H1 (cell line): Measurements from ENCODE around the gene FAM83F. TPM values are rescaled to one million over a fixed set of nuclear protein-coding genes. Genes with fewer than 3 reads are reported as not detected.

Experiments
- CTCF ChIA-PET: fragments of 300-600 bp; sonication (Branson Sonifier 250); formaldehyde crosslinking; loops from one replicate; lab custom pipeline; 2021; ENCODE audit not compliant: partially characterized antibody; lab: Charles Lee
- POLR2A ChIA-PET: fragments of 300-600 bp; sonication (Branson Sonifier 250); formaldehyde crosslinking; loops from one replicate; lab custom pipeline; 2021; ENCODE audit warnings: inconsistent platforms; ENCODE audit not compliant: partially characterized antibody; lab: Charles Lee
- DNase-seq, 2 experiments: peaks; one replicate each; pipeline versions ENCODE4 v3.0.0 to v3.0.0-alpha.2; 2010 to 2022; ENCODE audit warnings: low spot score in 2 of 2, low read depth in 1 of 2, mixed read lengths in 1 of 2
- FAIRE-seq: peaks from 2 replicates; lab custom pipeline; 2011; peaks lifted over from hg19 to GRCh38; lab: Jason Lieb, UNC
- H2AFZ ChIP-seq: 2 replicates; pipeline ENCODE4 v1.8.1; 2012; ENCODE audit warnings: low read length, inconsistent platforms
- H2AK5ac ChIP-seq: 2 replicates; pipeline ENCODE4 v1.6.1; 2013; ENCODE audit warnings: low read depth, low read length
- H2BK120ac ChIP-seq: replicated peaks from 2 replicates; pipeline ENCODE3; 2013; ENCODE audit warnings: low read depth, low read length, inconsistent platforms
- H2BK12ac ChIP-seq: 2 replicates; pipeline ENCODE4 v1.6.1; 2013; ENCODE audit warnings: low read depth, low read length
- H2BK15ac ChIP-seq: 2 replicates; pipeline ENCODE4 v1.6.1; 2013; ENCODE audit warnings: low read length
- H2BK20ac ChIP-seq: 2 replicates; pipeline ENCODE4 v1.6.1; 2013; ENCODE audit warnings: low read length
- H2BK5ac ChIP-seq: 2 replicates; pipeline ENCODE4 v1.6.1; 2013; ENCODE audit warnings: low read depth, low read length
- H3K14ac ChIP-seq: 2 replicates; pipeline ENCODE4 v1.6.1; 2013; ENCODE audit warnings: inconsistent platforms; ENCODE audit not compliant: insufficient read length
- H3K18ac ChIP-seq: 2 replicates; pipeline ENCODE4 v1.6.1; 2013; ENCODE audit warnings: low read length; ENCODE audit errors: extremely low read depth
- H3K23ac ChIP-seq: 2 replicates; pipeline ENCODE4 v1.6.1; 2013; ENCODE audit warnings: inconsistent platforms; ENCODE audit not compliant: insufficient read length
- H3K23me2 ChIP-seq: 2 replicates; pipeline ENCODE4 v1.6.1; 2013; ENCODE audit warnings: low read depth, low read length
- H3K27ac ChIP-seq: 2 replicates; pipeline ENCODE4 v1.6.1; 2011; ENCODE audit warnings: low read depth, low read length, inconsistent platforms
- H3K27me3 ChIP-seq, 4 experiments: replicated peaks in 1 of 4; 1 replicate in 1 of 4; 2 replicates in 3 of 4; pipeline versions ENCODE4 v1.6.1 to v1.8.1; 2011 to 2013; ENCODE audit warnings: low read length in 3 of 4, mild to moderate bottlenecking in 3 of 4, inconsistent platforms in 2 of 4, mixed read lengths in 2 of 4, moderate library complexity in 1 of 4; ENCODE audit not compliant: control insufficient read depth in 3 of 4, insufficient read depth in 3 of 4; ENCODE audit errors: extremely low read depth in 1 of 4
- H3K36me3 ChIP-seq, 4 experiments: 2 replicates each; pipeline versions ENCODE4 v1.6.1 to v1.8.1; 2011 to 2013; ENCODE audit warnings: mild to moderate bottlenecking in 4 of 4, low read length in 3 of 4, moderate library complexity in 2 of 4, control low read depth in 1 of 4, inconsistent platforms in 1 of 4; ENCODE audit not compliant: insufficient read depth in 4 of 4, control insufficient read depth in 2 of 4
- H3K4ac ChIP-seq: replicated peaks from 2 replicates; pipeline ENCODE3; 2013; ENCODE audit warnings: low read length, low read depth, mixed read lengths, inconsistent platforms; ENCODE audit not compliant: insufficient read length
- H3K4me1 ChIP-seq, 4 experiments: replicated peaks in 1 of 4; 1 replicate in 1 of 4; 2 replicates in 3 of 4; pipeline versions ENCODE4 v1.6.1 to v1.8.1; 2011 to 2013; ENCODE audit warnings: low read length in 3 of 4, inconsistent platforms in 2 of 4, mixed read lengths in 1 of 4; ENCODE audit not compliant: insufficient read depth in 4 of 4, control insufficient read depth in 3 of 4
- H3K4me2 ChIP-seq, 2 experiments: 2 replicates each; pipeline versions ENCODE4 v1.6.1 to v1.8.1; 2011 to 2013; ENCODE audit warnings: low read depth in 2 of 2, low read length in 2 of 2, control low read depth in 1 of 2, inconsistent platforms in 1 of 2, mild to moderate bottlenecking in 1 of 2; ENCODE audit not compliant: insufficient read depth in 1 of 2
- H3K4me3 ChIP-seq, 4 experiments: fragments of 200-600, 300-600 bp in 1 of 4; sonication (generic), shearing (Covaris generic), sonication (Bioruptor Twin) in 1 of 4; 2 replicates each; pipeline versions ENCODE4 v1.5.1 to v1.8.1; 2011 to 2016; ENCODE audit warnings: low read length in 4 of 4, low read depth in 3 of 4, control low read depth in 2 of 4, inconsistent platforms in 2 of 4, mild to moderate bottlenecking in 2 of 4, mixed read lengths in 1 of 4, moderate library complexity in 1 of 4; ENCODE audit not compliant: insufficient read depth in 2 of 4; ENCODE audit errors: extremely low read depth in 1 of 4
- H3K56ac ChIP-seq: replicated peaks from 2 replicates; pipeline ENCODE3; 2013; ENCODE audit warnings: low read depth, mild to moderate bottlenecking, mixed read lengths, low read length, inconsistent platforms; ENCODE audit not compliant: insufficient read length
- H3K79me1 ChIP-seq: 2 replicates; pipeline ENCODE4 v1.6.1; 2013; ENCODE audit warnings: low read depth, low read length, control low read depth
- H3K79me2 ChIP-seq, 2 experiments: 2 replicates each; pipeline versions ENCODE4 v1.6.1 to v1.8.1; 2012 to 2013; ENCODE audit warnings: low read length in 2 of 2, mild to moderate bottlenecking in 2 of 2, inconsistent platforms in 1 of 2; ENCODE audit not compliant: insufficient read depth in 2 of 2, control insufficient read depth in 1 of 2
- H3K9ac ChIP-seq, 4 experiments: replicated peaks in 1 of 4; 1 replicate in 1 of 4; 2 replicates in 3 of 4; pipeline versions ENCODE4 v1.6.1 to v1.8.1; 2011 to 2013; ENCODE audit warnings: low read depth in 3 of 4, low read length in 3 of 4, control low read depth in 2 of 4, mild to moderate bottlenecking in 2 of 4, moderate library complexity in 2 of 4, inconsistent platforms in 1 of 4; ENCODE audit errors: extremely low read depth in 1 of 4
- H3K9me3 ChIP-seq, 2 experiments: 2 replicates each; pipeline versions ENCODE4 v1.6.1 to v1.8.1; 2012 to 2013; ENCODE audit warnings: mild to moderate bottlenecking in 2 of 2, moderate library complexity in 2 of 2, control low read depth in 1 of 2, inconsistent platforms in 1 of 2, low read depth in 1 of 2, low read length in 1 of 2, mixed read lengths in 1 of 2; ENCODE audit not compliant: insufficient read depth in 2 of 2
- H4K20me1 ChIP-seq, 2 experiments: replicated peaks in 1 of 2; 2 replicates each; pipeline versions ENCODE3 to v1.8.1; 2011 to 2013; ENCODE audit warnings: inconsistent platforms in 2 of 2, low read length in 2 of 2, mild to moderate bottlenecking in 1 of 2; ENCODE audit not compliant: insufficient read depth in 2 of 2, control insufficient read depth in 1 of 2
- H4K5ac ChIP-seq: 2 replicates; pipeline ENCODE4 v1.6.1; 2013; ENCODE audit warnings: low read length, low read depth, mixed read lengths, inconsistent platforms; ENCODE audit not compliant: insufficient read length
- H4K8ac ChIP-seq: 2 replicates; pipeline ENCODE4 v1.8.0; 2013; ENCODE audit warnings: mild to moderate bottlenecking, moderate library complexity, low read length, inconsistent platforms; ENCODE audit not compliant: insufficient read depth; ENCODE audit errors: extremely low read depth
- H4K91ac ChIP-seq: replicated peaks from 2 replicates; pipeline ENCODE3; 2013; ENCODE audit warnings: low read length, mixed read lengths, inconsistent platforms; ENCODE audit not compliant: insufficient read length
- SIN3A ChIP-seq, 2 experiments: IDR thresholded peaks in 1 of 2; conservative IDR thresholded peaks in 1 of 2; 2 replicates each; pipeline ENCODE4 v1.6.1; 2011 to 2012; ENCODE audit warnings: low read length in 2 of 2, improper control_type of control experiment in 1 of 2, low read depth in 1 of 2, mild to moderate bottlenecking in 1 of 2
- SIRT6 ChIP-seq: IDR thresholded peaks from one replicate; pipeline ENCODE4 v1.7.1; 2012; ENCODE audit warnings: low read length, inconsistent platforms
- SP2 ChIP-seq: IDR thresholded peaks from 2 replicates; pipeline ENCODE4 v1.6.1; 2012; ENCODE audit warnings: mild to moderate bottlenecking, low read length, inconsistent platforms
- WGBS, 2 experiments: shearing (Covaris generic) in 1 of 2; methylation state at CpG; one replicate each; pipeline versions ENCODE4 v1.1.6 to v1.1.7; 2013 to 2015; ENCODE audit warnings: low lambda C conversion rate in 2 of 2, mixed read lengths in 2 of 2, inconsistent platforms in 1 of 2, low coverage in 1 of 2, missing lambda C conversion rate in 1 of 2; ENCODE audit not compliant: insufficient replicate concordance in 2 of 2, insufficient coverage in 1 of 2, insufficient read length in 1 of 2; ENCODE audit errors: extremely low coverage in 1 of 2, missing lambda C conversion rate in 1 of 2; 5-methylcytosine and 5-hydroxymethylcytosine counted together
- polyA plus RNA-seq, 7 experiments: library from polyadenylated mRNA; depleted of rRNA in 3 of 7; stranded (reverse) in 5 of 7; unstranded in 2 of 7; fragments of >200 nt in 5 of 7; fragments of 200-250 nt in 2 of 7; gene quantifications; 1 replicate in 5 of 7; 2 replicates in 1 of 7; 4 replicates in 1 of 7; pipeline versions ENCODE4 v1.2.1 to v1.2.3, GENCODE V29; 2011 to 2013; ENCODE audit warnings: missing spikeins in 2 of 7, mixed read lengths in 2 of 7
- total RNA-seq: library from RNA; stranded (reverse); fragmentation: NEBNext Ultra II Directional; extraction: Animal tissue kit (Norgen Biotek cat#: 25700); gene quantifications from 2 replicates; pipeline ENCODE4 v1.2.1, GENCODE V29; 2021
- TF ChIP-seq, protein P1 (sequence below): IDR thresholded peaks from 2 replicates; pipeline ENCODE4 v1.6.1; 2012; ENCODE audit warnings: inconsistent platforms

The FAM83F gene
- total and polyA plus RNA-seq, 2 of the 8 experiments (the other 6 are each of a cell fraction or from before 2014, with no cell fraction given) = 8.6 to 18.9 TPM

DNA sequence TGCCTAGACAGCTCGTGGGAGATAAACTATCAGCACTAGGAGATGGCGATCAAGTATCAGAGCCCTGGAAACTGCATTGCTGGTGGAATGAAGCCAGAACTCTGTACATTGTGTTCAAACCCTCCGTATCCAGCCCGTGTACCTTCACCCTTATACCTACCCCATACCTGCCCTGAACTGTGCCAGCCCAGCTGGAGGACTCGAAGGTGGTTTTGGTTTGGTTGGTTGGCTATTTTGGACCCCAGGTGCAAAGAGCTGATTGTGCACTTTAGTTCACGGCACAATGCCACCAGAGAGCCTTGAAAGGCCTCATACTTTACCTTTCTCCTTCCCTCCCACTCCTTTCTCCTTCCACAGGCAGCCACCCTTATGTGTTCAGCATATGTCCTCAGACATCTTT lies 16.0 kb downstream of the FAM83F start:
- Histone ChIP-seq H2BK120ac (no peak overlapping the region), H4K8ac (no peak overlapping the region), H4K91ac (no peak overlapping the region), H3K4me1 (peaks cover 14 to 23% (median 18%) of the 10 kb centered on the region in 4 experiments), H3K79me2 (peaks cover 0 to 6% of the 10 kb centered on the region in 2 experiments; a peak in 2 of 4 replicates), H3K18ac (no peak overlapping the region), H3K9ac (no peak overlapping the region), H4K5ac (no peak overlapping the region), H3K14ac (no peak overlapping the region), H2BK5ac (no peak overlapping the region; the same call in 1 of the 2 replicates), H3K27me3 (no peaks in the 10 kb centered on the region), H3K23ac (no peak overlapping the region), H2AK5ac (no peak overlapping the region), H3K4me3 (no peak overlapping the region), H3K4ac (no peak overlapping the region), H2BK15ac (no peak overlapping the region), H3K27ac (no peak overlapping the region), H3K4me2 (no peak overlapping the region), H2BK12ac (0 out of 2 replicates have a peak overlapping the region, but pooled peaks have one; percentile 71), H2AFZ (no peak overlapping the region), H3K9me3 (no peaks in the 10 kb centered on the region), H3K79me1 (no peaks in the 10 kb centered on the region), H3K36me3 (no peaks in the 10 kb centered on the region), H2BK20ac (no peak overlapping the region), H3K23me2 (no peaks in the 10 kb centered on the region; the same call in 1 of the 2 replicates), H4K20me1 (peaks cover 2 to 16% of the 10 kb centered on the region in 2 experiments), H3K56ac (no peak overlapping the region)
- 91% methylated on average over 6 of the region's 6 CpGs; no CpG with 5 or more reads in 1 of the 2 experiments for WGBS, 2 experiments
- no peak for DNase-seq
- FAIRE-seq = no peak
- ChIA-PET CTCF (interaction anchor here (0.9 to 16.1 kb wide), 10 partner anchors 10 to 481 kb away, joined by 3 to 159 read pairs (median 6); no protein-coding TSS in a partner anchor), POLR2A (interaction anchor here (2.1 to 4.1 kb wide), 3 partner anchors 12 to 78 kb away, joined by 8 to 44 read pairs (median 13); no protein-coding TSS in a partner anchor)
- TF ChIP-seq SP2 = no peak
- TF ChIP-seq, protein P1, sequence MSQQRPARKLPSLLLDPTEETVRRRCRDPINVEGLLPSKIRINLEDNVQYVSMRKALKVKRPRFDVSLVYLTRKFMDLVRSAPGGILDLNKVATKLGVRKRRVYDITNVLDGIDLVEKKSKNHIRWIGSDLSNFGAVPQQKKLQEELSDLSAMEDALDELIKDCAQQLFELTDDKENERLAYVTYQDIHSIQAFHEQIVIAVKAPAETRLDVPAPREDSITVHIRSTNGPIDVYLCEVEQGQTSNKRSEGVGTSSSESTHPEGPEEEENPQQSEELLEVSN = no peak
- TF ChIP-seq SIRT6 = no peak
- no peak for TF ChIP-seq SIN3A (conservative IDR thresholded peaks at IDR 0.05 in 1 of 2, IDR thresholded peaks at IDR 0.05 in 1 of 2; ENCODE audit: low read depth in 1 of 2, low read length in 2 of 2)
